PC-3 (cell line): ENCODE data around the gene CACNA1A. TPM values are rescaled to one million over a fixed set of nuclear protein-coding genes. Genes with fewer than 3 reads are reported as not detected.

ENCODE experiments used
- ATAC-seq: fragments of 200-7000 bp; cut with Tn5 transposase; 2 replicates; pipeline ENCODE4 v1.9.1; 2020; ENCODE audit warnings: mild to moderate bottlenecking, moderate library complexity
- BruUV-seq: library from RNA; stranded (reverse); fragments of 400-500 nt; replicated peaks from 2 replicates; lab custom pipeline; 2021; lab: Mats Ljungman, UMichigan
- CTCF ChIA-PET: fragments of 300-600 bp; sonication (Branson Sonifier 250); formaldehyde crosslinking; loops from one replicate; lab custom pipeline; 2022; ENCODE audit warnings: antibody characterized with exemption; lab: Charles Lee
- POLR2A ChIA-PET: fragments of 300-600 bp; sonication (Branson Sonifier 250); formaldehyde crosslinking; loops from one replicate; lab custom pipeline; 2022; ENCODE audit warnings: antibody characterized with exemption; ENCODE audit not compliant: unreplicated experiment; lab: Charles Lee
- DNase-seq: peaks from one replicate; pipeline ENCODE4 v3.0.0-alpha.2; 2015
- H2AFZ ChIP-seq: fragments of 300-600 bp; sonication (generic); 2 replicates; pipeline ENCODE4 v1.6.0; 2016; ENCODE audit warnings: antibody characterized with exemption, low read length
- H3F3A ChIP-seq: fragments of 300-600 bp; sonication (generic); one replicate; pipeline ENCODE4 v1.6.0; 2017; ENCODE audit warnings: antibody characterized with exemption, low read length, control low read depth, mild to moderate bottlenecking; ENCODE audit not compliant: unreplicated experiment
- H3K27ac ChIP-seq: fragments of 300-600 bp; sonication (generic); 2 replicates; pipeline ENCODE4 v1.5.1; 2016; ENCODE audit warnings: mild to moderate bottlenecking, low read length
- H3K27me3 ChIP-seq: fragments of 300-600 bp; sonication (generic); 2 replicates; pipeline ENCODE4 v1.6.1; 2016; ENCODE audit warnings: low read length, mixed read lengths
- H3K36me3 ChIP-seq: fragments of 300-600 bp; sonication (generic); 2 replicates; pipeline ENCODE4 v1.6.1; 2016; ENCODE audit warnings: low read depth, mixed run types, low read length, mixed read lengths
- H3K4me1 ChIP-seq: fragments of 300-600 bp; sonication (generic); 2 replicates; pipeline ENCODE4 v1.5.1; 2016; ENCODE audit warnings: low read length; ENCODE audit not compliant: insufficient read depth
- H3K4me2 ChIP-seq: fragments of 300-600 bp; sonication (generic); 2 replicates; pipeline ENCODE4 v1.6.0; 2016; ENCODE audit warnings: low read length
- H3K4me3 ChIP-seq: fragments of 300-600 bp; sonication (generic); 2 replicates; pipeline ENCODE4 v1.5.1; 2016; ENCODE audit warnings: mild to moderate bottlenecking, low read length, mixed read lengths
- H3K79me2 ChIP-seq: fragments of 300-600 bp; sonication (generic); 2 replicates; pipeline ENCODE4 v1.6.1; 2017; ENCODE audit warnings: low read length, mixed read lengths
- H3K9ac ChIP-seq: fragments of 300-600 bp; sonication (generic); 2 replicates; pipeline ENCODE4 v1.6.0; 2016; ENCODE audit warnings: mild to moderate bottlenecking, low read length
- H3K9me2 ChIP-seq: fragments of 300-600 bp; sonication (generic); replicated peaks from 2 replicates; pipeline ENCODE4 v1.6.1; 2016; ENCODE audit warnings: mixed run types, low read length, mixed read lengths
- H3K9me3 ChIP-seq: fragments of 300-600 bp; sonication (generic); 2 replicates; pipeline ENCODE4 v1.6.1; 2016; ENCODE audit warnings: low read length, mixed read lengths
- H4K20me1 ChIP-seq: fragments of 300-600 bp; sonication (generic); 2 replicates; pipeline ENCODE4 v1.6.1; 2016; ENCODE audit warnings: low read length, mixed read lengths
- CTCF ChIP-seq: fragments of 300-600 bp; sonication (generic); conservative IDR thresholded peaks from 2 replicates; pipeline ENCODE4 v1.5.1; 2017; ENCODE audit warnings: antibody characterized with exemption, low read depth, mild to moderate bottlenecking, low read length
- EZH2 ChIP-seq: fragments of 300-600 bp; sonication (generic); IDR thresholded peaks from one replicate; pipeline ENCODE4 v1.6.1; 2017; ENCODE audit warnings: antibody characterized with exemption, mild to moderate bottlenecking, low read length; ENCODE audit not compliant: unreplicated experiment
- EZH2phosphoT487 ChIP-seq: fragments of 300-600 bp; sonication (generic); IDR thresholded peaks from 2 replicates; pipeline ENCODE4 v1.6.1; 2018; ENCODE audit warnings: mild to moderate bottlenecking, antibody characterized with exemption, low read length, borderline replicate concordance
- intact Hi-C: fragments of 100-400 bp; cut with micrococcal nuclease; formaldehyde crosslinking; loops from 2 replicates; pipeline ENCODE4 v1.9.0; 2023
- total RNA-seq: library from RNA; depleted of rRNA; stranded (reverse); fragments of >200 nt; gene quantifications from 2 replicates; pipeline ENCODE4 v1.2.3, GENCODE V29; 2014

CACNA1A gene
- total RNA-seq, 1 experiment from 2014 or later = 0.62 TPM

DNA sequence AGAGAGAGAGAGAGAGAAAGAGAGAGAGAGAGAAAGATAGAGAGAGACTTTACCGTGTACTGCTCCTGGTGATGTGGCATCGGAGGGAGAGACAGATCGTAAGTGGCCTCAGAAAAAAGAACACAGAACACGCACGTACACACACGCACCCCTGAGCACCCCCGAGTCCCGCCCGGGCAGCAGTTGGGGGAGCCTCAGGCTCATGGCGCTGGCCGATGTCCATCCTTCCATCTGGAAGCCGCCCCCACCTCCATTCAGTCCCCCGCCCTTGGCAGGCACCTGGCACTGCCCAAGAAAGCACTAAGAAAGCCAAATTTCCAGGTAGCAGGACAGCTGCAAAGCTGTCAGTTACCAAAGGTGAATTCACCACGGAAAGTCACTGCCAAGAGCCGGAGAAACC lies 239.1 kb downstream of the CACNA1A start:
- no peaks in the 10 kb centered on the region for H3K79me2 ChIP-seq
- ChIA-PET CTCF (no interaction called here), POLR2A (no interaction called here)
- no peaks in the 10 kb centered on the region for H3F3A ChIP-seq
- no peak overlapping the region for H3K4me3 ChIP-seq
- 0 out of 2 replicates have a peak, but pooled peaks cover under 1% of the 10 kb centered on the region for H3K27me3 ChIP-seq
- peaks cover 2% of the 10 kb centered on the region for H3K4me1 ChIP-seq
- H4K20me1 ChIP-seq = no peaks in the 10 kb centered on the region
- no peak overlapping the region for H3K27ac ChIP-seq
- no peaks in the 10 kb centered on the region for H3K9me3 ChIP-seq
- no peak overlapping the region for H3K4me2 ChIP-seq
- ATAC-seq (no peak), DNase-seq (no peak)
- no TSS peak for BruUV-seq
- H3K9ac ChIP-seq = no peak overlapping the region
- H2AFZ ChIP-seq = no peak overlapping the region
- TF ChIP-seq EZH2 (no peak), CTCF (no peak), EZH2phosphoT487 (no peak)
- H3K9me2 ChIP-seq = no peaks in the 10 kb centered on the region
- no peaks in the 10 kb centered on the region for H3K36me3 ChIP-seq
- intact Hi-C loops = no loop called here

- no TSS peak for BruUV-seq
- H3K4me1 ChIP-seq = peaks cover 20% of the 10 kb centered on the region
- POLR2A ChIA-PET = interaction anchor here (0.7 kb wide), 1 partner anchor 89 kb away, joined by 4 read pairs; no protein-coding TSS in a partner anchor
- no peaks in the 10 kb centered on the region for H4K20me1 ChIP-seq
- peak; percentile 88 for DNase-seq
- H3K9me3 ChIP-seq = no peaks in the 10 kb centered on the region
- peak overlapping the region; percentile 38 for H2AFZ ChIP-seq
- H3F3A ChIP-seq = no peaks in the 10 kb centered on the region
- ATAC-seq = peak; percentile 59
- TF ChIP-seq EZH2phosphoT487 = no peak
- TF ChIP-seq CTCF = peak; percentile 82
- no peak for TF ChIP-seq EZH2
- H3K36me3 ChIP-seq = no peaks in the 10 kb centered on the region
- H3K4me2 ChIP-seq = peak overlapping the region; percentile 22; the same call in 1 of the 2 replicates
- no peak overlapping the region for H3K27ac ChIP-seq
- H3K4me3 ChIP-seq = no peak overlapping the region
- H3K27me3 ChIP-seq = no peaks in the 10 kb centered on the region
- H3K79me2 ChIP-seq = no peaks in the 10 kb centered on the region
- no peaks in the 10 kb centered on the region for H3K9me2 ChIP-seq
- intact Hi-C loops = loop anchor here (1.0 to 5.0 kb wide), 4 partner anchors 50 to 284 kb away; no protein-coding TSS in a partner anchor
- H3K9ac ChIP-seq = no peak overlapping the region
- CTCF ChIA-PET = interaction anchor here (0.6 to 1.5 kb wide), 3 partner anchors 14 to 285 kb away, joined by 5 to 16 read pairs (median 10); no protein-coding TSS in a partner anchor
Observed at GRCh38 chr19:13262450-13262849, 243.8 kb downstream of the CACNA1A start.
